ENCODE results near the gene MAGI2. TPM values are rescaled to one million over a fixed set of nuclear protein-coding genes. Genes with fewer than 3 reads are reported as not detected.
A peak's percentile ranks its signal among the peaks of the same experiment; 100 is the strongest.

The MAGI2 gene
- total RNA-seq, 1 donor from 2014 or later, result 6.0 TPM

DNA sequence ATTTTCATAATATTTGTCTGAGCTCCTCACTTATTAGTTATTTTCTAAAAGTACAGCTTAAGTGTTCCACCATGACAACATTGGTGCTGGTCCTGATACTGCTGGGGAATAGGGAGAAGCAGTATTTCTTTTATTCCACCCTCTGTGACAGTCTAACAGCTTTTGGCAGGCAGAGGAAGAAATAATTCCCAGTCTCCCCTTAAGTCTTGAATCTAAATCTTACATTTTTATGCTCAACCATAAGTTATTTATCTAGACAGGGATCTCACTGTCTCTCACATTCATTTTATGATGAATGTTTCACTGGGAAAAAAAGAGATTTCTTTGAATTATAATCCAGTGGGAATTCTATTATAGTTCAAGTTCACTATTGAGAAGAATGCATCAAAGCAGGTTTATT is 71.5 kb downstream of the MAGI2 start:
- no peak for DNase-seq (ENCODE audit: low read depth)

DNA sequence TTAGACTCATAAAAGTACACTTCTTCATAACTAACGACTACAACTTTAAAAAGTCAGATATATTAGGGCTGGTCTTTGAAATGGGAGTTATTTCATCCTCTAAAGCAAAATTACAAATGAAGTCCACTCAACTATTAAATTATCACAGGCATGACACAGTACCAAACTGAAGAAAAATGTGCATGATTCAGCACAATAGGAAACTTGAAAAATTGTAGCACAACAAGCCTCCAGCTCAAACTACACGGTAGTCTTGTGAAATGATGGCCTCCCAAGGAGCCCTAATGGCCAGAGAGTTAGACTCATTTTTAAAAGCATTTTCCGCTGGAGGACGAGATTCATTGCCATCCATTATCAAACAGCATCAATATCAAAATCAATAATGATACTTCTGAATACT is 76.4 kb downstream of the MAGI2 start:
- peak; percentile 25 for DNase-seq (ENCODE audit: low read depth)

DNA sequence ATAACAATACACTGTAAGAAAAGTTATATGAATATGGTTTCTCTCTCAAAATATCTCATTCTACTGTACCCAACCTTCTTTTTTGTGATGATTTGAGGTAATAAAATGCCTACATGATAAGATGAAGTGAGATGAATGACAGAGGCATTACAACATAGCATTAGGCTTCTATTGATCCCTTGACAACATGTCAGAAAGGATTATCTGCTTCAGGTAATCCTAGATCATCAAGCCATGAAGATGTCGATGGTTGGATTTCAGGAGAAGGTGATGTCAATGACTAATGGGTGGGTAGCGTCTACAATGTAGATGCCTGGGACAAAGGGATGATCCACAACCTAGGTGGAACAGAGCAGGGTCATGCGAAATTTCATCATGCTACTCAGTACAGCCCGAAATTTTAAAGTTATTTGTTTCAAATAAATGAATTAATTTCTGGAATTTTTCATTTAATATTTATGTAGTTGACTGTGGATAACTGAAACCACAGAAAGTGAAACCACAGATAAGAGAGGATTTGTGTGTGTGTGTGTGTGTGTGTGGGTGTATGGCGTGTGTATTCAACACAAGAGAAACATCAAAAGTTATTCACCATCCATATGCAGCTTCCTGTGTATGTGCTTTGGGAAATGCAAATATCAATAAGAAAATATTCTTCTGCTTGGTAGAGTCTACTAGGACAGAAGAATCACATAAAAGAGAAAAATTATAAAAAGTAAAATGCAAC is 77.0 kb downstream of the MAGI2 start:
- DNase-seq (ENCODE audit: low read depth), result no peak

DNA sequence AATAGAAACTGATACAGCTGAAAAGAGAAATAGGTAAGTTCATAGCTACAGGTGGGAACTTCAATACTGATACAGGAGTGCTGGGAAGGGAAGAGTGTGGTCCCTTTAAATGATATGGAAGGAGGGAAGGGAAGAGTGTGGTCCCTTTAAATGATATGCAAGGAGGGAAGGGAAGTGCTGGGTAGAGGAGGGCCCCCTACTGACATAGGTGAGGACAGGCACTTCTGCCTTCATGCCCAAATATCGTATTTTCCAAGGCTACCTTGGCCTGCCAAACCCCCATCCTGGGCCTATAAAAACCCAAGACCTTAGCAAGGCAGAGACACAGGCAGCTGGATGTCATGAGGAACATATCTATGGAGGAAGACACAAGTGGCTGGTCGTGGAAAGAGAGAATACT is 92.3 kb downstream of the MAGI2 start:
- DNase-seq (ENCODE audit: low read depth), result no peak

DNA sequence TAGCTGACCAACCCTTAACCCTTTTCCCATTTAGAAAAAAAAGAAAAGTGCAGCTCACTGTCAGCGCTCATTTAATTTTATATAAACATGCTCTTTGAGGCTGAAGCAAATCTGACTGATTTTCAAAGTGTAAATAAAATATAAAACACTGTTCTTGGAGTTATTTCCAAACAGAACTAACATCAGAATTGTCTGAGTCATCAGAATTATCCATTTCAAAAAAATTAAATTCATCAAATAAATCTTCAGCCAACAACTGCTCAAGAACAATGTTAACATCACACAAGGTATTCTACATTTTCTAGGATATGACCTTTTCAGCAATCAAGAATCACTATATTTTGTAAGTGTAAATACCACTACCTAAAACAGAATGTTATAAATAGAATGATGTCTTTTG is 93.6 kb downstream of the MAGI2 start:
- no peak for DNase-seq (ENCODE audit: low read depth)

DNA sequence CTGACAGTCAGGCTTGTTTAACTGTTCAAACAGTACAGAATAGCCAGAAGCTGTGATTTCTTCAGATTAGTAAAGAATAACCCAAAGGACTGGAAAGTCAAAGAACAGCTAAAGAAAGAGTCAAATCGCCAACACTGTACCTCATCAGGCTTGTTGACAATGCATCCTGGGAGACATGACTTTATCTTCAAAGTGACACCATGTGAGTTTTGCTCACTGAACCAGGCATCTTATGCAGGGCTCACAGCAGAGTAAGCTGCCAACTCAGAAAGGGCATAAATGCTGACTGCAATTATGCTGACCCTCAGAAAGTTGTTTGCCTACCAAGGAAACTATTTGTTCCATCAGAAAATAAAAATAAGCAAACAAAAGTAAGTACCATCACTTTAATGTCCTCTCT is 96.4 kb downstream of the MAGI2 start:
- no peak for DNase-seq (ENCODE audit: low read depth)

DNA sequence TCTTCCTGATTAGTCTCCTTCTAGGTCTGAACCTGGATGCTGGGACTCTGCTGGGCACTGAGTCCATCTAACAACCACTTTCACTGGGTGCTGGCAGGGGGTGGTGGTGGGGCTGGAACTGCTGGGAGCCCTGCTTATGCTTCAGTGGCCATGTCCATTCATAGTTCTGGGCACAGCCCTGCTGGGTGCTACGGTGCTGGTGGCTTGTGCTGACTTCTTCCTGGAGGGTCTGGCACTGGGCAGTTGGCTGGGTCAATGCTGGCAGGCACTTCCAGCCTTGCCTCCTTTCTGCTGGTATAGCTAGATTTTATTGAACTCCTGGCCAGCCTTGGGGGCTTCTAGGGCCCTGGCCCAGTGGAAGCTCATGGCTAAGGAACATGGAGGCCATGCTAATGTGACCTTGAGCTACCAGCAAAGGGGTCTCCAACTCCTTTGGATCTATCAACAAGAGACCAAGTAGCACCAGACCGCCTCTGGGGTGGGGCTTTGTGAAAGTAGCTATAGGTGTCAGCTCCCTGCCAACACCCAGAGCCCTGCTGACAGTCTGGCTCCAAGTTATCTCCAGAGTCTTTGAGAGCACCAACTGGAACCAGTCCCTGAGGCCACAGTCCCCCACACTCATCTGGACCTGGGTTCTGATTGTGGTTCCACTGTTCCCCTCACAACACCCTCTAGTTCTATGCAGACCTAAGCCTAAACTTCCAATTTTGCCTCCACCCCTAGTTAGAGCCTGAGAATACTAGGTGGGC is 99.6 kb downstream of the MAGI2 start:
- DNase-seq (ENCODE audit: low read depth), result no peak

DNA sequence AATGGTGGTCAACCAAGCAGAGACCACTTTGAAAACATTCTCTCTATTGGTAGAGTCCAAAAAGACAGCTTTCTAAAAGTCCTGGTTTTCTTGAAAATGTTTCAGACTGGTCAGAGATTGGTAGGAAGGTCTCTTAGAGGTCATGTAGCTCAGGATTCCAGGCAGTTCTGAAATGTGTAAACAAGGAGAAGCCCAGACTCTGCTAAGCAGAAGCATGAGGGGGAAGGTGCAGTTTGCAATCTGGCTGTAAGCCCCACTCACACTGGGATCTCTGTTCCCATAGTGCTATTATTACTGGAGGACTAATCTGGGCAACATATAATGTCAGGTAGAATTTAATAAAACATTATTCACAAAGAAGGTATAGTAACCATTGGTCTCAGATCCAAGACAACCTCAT is 101.1 kb downstream of the MAGI2 start:
- no peak for DNase-seq (ENCODE audit: low read depth)

DNA sequence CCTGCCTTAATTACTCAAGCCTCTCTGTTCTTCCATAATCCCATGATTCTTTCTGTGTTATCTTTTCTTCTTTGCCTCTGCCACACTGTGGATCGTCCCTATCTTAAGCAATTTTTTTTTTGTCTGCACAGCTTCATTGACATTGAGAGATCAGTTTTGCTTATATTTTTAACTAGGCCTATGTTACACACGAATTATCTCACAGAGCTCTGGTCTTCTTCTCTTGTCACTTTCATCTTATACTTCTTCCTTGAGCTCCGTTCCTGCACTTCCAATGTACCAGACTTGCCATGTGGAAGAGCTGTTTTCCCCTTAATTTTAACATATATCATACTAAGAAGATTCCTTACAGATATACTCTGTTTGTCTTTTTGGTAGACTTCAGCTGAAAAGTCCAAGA is 106.1 kb downstream of the MAGI2 start:
- DNase-seq (ENCODE audit: low read depth), result no peak

DNA sequence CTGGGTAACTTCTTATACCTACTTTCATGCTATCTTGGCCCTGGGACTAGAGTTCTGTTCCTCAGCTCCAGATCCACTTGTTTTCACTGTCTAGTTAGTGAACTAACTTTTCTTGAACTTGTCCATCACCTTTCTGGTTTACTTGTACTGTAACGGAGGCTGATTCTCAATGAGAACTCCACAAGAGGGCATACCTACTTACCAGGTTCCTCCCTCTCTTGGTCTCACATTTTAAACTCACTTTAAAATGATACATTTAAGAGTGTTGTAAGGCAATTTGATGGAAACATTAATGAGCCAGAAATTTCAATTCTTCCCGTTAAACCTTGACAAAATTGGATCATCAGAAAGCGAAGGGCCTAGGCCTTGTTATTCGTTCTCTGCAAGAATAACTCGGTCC is 111.6 kb downstream of the MAGI2 start:
- no peak for DNase-seq (ENCODE audit: low read depth)

DNA sequence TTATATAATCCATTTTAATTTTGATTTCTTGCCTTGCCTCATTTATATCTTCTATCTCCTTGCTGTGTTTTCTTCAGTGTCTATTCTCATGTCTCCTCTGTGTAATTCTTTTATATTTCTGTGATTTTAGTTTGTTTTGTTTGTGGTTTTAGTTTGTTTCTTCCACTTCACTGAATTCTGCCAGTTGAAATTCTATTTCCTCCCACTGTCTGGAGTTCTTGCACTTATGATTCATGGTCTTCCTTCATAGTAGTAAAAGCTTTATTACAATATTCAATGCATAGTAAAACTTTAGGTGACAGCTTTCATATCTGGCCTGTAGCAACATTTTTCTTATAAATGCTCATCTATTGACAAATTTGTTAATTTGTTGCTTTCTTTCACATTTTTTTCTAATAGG is 113.3 kb downstream of the MAGI2 start:
- DNase-seq (ENCODE audit: low read depth), result peak; percentile 21

DNA sequence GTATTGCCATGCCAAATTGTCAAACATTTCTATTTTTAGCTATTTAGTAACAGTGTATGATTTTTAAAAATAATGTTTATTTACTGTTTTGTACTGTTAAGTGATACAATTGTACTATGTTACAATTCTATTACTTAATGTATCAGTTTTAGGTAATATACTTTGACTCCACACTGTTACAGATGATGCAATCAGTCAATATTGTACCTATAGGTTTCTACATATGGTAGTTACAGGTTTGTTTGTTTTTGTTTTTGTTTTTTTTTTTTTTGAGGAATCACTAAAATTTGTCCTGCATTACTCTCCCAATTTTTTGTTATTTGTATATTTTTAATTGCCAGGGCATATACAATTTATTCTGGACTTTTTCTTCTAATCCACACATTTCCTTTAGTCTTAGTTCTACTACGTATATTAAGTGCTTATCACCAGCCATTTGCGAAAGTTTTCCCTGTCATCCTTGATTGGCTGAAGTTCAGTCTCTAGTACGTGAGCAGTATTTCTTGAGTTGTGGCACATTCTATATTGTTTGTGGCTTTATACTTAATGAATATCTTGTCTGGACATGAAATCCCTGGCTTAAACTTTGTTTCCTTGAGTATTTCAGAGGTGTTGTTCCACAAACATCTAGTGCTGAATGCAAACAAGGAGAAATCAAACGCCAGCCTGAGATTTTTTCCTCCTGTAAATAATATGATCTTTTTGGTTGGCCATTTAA is 114.1 kb downstream of the MAGI2 start:
- no peak for DNase-seq (ENCODE audit: low read depth)

DNA sequence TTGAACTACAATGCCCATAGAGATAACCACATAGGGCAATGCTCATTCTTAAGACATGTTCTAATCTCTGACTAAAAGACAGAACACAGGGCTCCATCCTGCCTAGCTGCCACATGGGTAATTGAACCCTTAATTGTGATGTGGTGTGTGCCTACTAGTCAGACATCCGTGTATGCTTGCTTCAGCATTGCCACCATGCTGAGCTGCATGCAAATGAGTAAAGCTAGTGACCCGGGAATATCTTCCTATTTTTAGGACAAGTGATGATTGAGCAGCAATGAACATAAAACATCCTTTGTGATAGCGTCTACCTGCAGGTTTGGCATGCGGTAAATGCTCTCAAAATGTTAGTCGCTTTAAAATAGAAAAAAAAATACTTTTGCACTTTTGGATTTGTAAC is 115.8 kb downstream of the MAGI2 start:
- no peak for DNase-seq (ENCODE audit: low read depth)

DNA sequence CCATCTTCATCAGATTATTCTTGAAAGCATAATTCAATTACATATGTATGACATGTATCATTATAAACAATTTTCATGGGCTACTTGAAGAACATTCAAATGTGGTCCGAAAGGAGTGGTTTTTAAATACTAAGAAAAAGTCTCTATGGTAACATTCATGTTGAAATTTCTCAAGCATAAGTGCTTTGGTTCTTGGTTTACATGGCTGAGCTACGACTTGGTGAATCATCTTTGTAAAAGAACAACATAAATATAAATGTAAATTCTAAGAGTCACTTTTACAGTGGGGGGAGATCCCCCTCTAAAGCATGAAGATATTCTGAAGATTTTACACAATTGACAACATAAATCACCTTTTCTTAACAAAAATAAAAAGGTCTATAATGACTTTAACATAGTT is 118.6 kb downstream of the MAGI2 start:
- no peak for DNase-seq (ENCODE audit: low read depth)

DNA sequence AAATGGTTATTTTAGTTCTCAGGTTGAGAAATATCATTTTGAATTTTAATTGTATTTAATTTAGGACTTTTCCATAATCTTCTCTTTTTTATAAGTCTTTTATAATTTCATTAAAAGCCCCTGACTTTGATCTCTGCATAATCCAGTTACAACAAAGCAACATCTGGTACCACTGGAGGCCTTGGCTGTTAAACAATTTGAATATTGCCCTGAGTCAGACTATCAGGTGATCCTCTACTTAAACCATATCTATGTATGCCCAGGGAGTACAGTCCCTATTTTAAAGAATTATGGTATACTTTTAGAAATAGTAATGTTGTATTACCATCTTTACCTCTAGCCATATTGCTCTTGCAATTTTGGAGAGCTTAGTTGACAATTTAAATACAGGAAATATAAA is 119.1 kb downstream of the MAGI2 start:
- DNase-seq (ENCODE audit: low read depth), result no peak

DNA sequence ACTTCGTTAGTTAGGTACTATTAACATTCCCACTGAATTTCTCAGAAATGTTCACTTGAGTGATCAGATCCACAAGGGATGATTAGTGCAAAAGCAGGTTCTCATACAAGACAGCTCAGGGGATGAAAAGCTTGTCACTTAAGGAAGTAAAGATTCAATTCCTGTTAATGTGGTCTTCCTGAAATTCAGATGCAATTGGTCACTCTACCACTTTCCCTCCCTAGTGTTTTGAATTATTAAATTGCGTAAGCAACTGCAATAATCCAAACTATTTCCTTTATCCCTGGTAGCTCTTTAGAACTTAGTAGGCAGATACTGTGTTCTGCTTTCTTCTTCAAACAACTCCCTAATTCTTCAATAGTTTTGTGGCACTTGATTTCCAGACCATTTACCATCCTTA is 121.4 kb downstream of the MAGI2 start:
- peak; percentile 4 for DNase-seq (ENCODE audit: low read depth)

DNA sequence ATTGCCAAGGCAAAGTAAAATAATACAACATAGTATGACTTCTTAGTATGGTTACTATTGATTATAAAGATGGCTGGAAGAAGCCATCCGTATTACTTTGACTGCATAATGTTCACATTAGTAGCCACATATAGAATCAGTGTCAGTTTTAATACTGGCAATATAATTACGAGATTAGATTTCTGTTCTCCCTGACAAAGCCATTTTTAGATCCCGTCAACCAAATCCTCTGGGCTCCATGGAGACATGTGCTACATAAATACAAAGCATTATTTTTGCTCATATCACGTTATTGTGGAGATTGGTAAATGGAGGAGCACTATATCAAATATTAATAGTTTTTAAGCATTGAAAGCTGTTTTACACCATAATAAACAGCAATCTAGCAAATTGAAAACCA is 124.0 kb downstream of the MAGI2 start:
- DNase-seq (ENCODE audit: low read depth), result no peak

DNA sequence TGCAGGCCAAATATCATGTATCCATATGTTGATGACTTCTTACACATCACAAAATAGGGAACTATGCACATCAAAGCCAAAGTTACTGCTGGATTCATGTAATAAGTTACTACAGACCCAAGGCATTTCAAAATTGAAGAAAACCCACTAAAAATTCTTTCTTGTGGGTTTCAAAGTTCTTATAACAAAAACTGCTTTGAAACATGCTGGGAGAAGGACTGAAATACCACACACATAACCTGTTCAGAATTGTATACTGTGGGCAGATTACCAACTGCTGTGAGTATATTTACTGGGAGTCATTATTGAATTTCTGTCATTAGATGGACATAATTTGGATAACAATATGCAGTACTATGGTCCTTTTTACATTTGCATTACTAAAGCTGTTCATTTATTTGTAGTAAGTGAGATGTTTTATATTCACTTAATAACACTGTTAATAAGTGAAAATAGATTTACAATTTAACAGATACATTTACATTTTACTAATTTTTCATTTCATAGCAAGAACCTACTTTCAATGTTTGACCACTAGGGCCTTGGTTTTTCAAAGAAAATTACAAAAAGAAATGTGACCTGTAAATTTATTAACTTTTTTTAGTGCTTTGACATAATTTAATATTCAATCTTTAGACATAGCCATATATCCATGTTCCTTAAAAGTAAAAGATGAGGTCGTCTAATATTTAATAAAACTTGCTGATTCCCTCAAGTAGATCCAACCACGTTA is 132.6 kb downstream of the MAGI2 start:
- no peak for DNase-seq (ENCODE audit: low read depth)

DNA sequence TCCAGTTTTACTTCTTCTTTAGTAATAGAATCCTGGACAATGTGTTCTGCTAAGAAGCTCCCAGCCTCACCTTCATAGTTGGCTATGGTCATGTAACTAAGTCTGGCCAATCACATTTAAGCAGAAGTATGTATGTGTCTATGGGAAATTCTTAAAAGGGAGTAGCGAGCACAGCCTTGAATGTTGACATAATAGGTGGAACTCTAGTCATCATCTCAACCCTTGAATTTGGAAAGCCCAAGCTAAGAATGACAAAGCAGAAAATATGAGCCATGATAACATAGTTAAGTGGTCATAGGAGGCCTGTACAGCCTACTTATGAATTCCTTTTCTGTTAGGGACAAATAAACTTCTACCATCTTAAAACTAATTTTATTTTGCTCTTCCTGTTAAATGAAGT is 134.1 kb downstream of the MAGI2 start:
- no peak for DNase-seq (ENCODE audit: low read depth)

DNA sequence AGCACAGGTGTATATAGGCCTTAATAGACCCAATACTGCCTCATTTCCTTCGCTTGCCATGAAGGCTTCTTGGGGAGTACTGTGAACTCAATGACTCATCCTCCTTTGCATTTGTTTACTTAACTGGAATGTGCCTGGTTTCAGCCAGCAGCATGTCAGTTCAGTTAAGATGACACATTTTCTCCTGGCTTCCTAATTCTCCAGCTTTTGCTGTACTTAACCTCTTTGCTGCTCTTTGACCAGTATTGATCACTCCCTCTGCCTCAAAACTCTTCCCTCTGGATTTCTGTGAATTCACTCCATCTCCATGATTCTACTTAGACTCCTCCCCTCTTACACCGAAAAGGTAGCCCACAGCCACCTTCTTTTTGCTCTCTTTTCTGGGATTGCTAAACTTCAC is 135.7 kb downstream of the MAGI2 start:
- DNase-seq (ENCODE audit: low read depth), result peak; percentile 44

DNA sequence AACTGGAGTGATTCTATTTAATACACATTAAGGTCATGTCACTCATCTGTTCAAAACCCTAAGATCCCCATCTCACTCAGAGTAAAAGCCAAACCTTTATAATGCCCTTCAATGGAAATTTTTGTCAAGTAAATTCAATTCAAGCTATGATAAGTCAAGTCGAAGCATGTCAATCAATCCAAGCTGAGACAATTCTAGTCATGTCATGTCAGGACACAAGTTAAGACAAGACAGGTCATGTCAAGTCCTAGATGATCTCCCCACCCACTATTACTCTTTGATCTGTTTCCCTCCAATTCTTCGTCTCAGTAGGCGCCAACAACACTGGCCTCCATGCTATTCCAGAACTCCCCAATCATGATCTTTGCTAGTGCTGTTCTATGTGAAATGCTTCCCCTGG is 141.4 kb downstream of the MAGI2 start:
- DNase-seq (ENCODE audit: low read depth), result no peak

DNA sequence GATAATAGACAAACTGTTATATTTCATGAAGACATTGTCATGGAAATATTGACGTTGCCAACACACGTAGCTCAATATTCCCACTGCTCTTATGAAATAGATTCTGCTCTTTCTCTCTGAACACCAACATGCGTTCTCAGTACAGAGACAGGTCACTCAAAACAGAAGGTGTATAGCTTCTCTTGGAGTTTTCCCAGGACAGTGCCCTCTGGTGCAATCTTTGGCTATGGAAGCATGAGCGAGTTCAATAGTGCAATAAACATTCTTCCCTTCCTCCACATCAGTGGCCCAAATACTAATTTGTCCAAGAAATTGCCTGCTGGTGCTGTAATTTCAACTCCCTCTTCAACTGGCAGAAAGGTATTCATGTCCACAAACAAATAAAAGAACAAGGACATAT is 145.3 kb downstream of the MAGI2 start:
- peak; percentile 7 for DNase-seq (ENCODE audit: low read depth)

Data from myocyte (in vitro differentiated cells).